HFF-Myc (cell line): ENCODE results near the gene ZBTB47.

Experiments
- DNase-seq: peaks from one replicate; pipeline ENCODE4 v3.0.0-alpha.2; 2011; ENCODE audit warnings: low read depth; ENCODE audit errors: extremely low read depth
- H3K4me3 ChIP-seq: replicated peaks from 2 replicates; pipeline ENCODE4 v1.5.1; 2011; ENCODE audit warnings: low read depth, mild to moderate bottlenecking, control low read depth, low read length
- CTCF ChIP-seq: IDR thresholded peaks from 2 replicates; pipeline ENCODE4 v1.5.1; 2012; ENCODE audit warnings: mild to moderate bottlenecking, low read depth, low read length, control low read depth; ENCODE audit errors: missing control alignments

ZBTB47 gene

GRCh38 chr3:42675909-42676308, 22.4 kb downstream of the ZBTB47 start:
- TF ChIP-seq CTCF = no peak
- no peak overlapping the region for H3K4me3 ChIP-seq
- DNase-seq = no peak

DNA sequence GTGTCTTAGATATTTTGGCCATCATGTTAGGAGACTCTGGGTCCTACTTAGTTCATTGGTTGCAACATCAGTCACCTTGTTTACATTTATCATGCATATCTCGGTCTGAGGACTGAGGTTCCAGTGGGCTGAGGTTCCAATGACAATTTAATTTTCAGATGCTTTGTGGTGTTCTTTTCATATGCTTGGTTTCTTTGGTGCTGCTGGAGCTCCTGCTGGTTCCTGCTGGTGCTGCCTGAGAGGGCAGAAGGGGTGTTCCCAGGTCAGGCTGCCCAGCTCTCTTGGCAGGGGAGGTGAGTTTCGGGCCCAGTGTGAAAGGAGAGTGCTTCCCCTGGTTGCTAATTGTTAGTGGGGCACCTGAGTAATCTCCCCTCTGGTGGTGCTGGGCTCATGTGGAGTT, 24.9 kb downstream of the ZBTB47 start:
- H3K4me3 ChIP-seq = no peak overlapping the region
- TF ChIP-seq CTCF = no peak
- DNase-seq = no peak

GRCh38 chr3:42680271-42680670, 26.8 kb downstream of the ZBTB47 start:
- DNase-seq = no peak
- no peak overlapping the region for H3K4me3 ChIP-seq
- no peak for TF ChIP-seq CTCF

GRCh38 chr3:42680806-42681205, 27.3 kb downstream of the ZBTB47 start:
- no peak overlapping the region for H3K4me3 ChIP-seq
- no peak for TF ChIP-seq CTCF
- DNase-seq = no peak

DNA sequence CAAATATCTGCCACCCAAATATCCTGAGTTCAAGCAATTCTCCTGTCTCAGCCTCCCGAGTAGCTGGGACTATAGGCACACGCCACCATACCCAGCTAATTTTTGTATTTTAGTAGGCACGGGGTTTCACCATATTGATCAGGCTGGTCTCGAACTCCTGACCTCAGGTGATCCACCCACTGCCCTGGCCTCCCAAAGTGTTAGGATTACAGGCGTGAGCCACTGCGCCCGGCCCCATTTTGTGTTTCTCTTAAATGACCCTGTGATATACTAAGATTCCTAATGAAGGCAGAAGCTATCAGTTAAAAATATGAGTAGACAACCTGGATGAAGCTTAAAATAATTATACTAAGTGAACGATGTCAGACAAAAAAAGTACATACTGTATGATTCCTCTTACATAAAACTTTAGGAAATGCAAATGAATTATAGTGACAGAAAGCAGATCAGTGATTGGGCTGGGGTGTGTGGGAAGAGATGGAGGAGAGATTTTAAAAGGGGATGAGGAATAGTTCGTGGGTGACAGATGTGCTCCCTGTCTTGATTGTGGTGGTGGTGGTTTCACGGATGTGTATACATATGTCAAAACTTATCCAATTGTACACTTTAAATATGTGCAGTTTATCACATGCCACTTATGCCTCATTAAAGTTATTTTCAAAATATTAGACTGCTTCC, 28.0 kb downstream of the ZBTB47 start:
- DNase-seq = no peak
- no peak overlapping the region for H3K4me3 ChIP-seq
- no peak for TF ChIP-seq CTCF

DNA sequence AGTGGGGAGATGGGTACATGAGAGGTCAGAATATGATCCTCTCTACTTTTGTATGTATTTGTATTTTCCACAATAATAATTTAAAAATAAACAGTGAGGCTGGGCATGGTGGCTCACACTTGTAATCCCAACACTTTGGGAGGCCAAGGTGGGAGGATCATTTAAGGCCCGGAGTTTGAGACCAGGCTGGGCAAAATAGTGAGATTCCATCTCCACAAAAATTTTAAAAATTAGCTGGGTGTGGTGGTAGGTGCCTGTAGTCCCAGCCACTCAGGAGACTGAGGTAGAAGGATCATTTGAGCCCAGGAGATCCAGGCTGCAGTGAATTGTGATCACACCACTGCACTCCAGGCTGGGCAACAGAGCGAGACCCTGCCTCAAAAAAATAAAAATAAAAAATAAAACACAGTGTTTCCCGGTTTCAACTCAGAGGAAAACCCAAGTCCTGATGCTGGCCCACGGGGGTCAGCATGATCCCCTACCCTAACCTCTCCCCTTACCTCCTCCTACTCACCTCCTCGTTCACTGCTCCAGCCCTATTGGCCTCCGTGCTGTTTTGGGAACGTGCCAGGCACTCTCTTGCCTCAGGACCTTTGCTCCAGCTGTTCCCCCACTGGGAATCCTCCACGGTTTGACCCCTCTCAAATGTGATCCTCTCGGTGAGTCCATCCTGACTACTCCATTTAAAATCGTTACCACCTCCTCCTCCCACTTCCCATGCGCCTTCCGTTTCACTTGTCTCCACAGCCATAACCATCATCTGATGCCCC, 29.0 kb downstream of the ZBTB47 start:
- no peak for TF ChIP-seq CTCF
- no peak overlapping the region for H3K4me3 ChIP-seq
- no peak for DNase-seq
